GM21737 (cell line): Measurements from ENCODE around the gene MPEG1.
A peak's percentile ranks its signal among the peaks of the same experiment; 100 is the strongest.

Experiments
- ATAC-seq: cut with Tn5 transposase; IDR thresholded peaks from one replicate; pipeline ENCODE4 v1.9.1; 2021; ENCODE audit warnings: mild to moderate bottlenecking, moderate library complexity; ENCODE audit not compliant: unreplicated experiment

The MPEG1 gene

GRCh38 chr11:59173080-59173963, 39.4 kb downstream of the MPEG1 start:
- no peak for ATAC-seq

- ATAC-seq = peak; percentile 24
Measured at GRCh38 chr11:59172345-59173079, 40.2 kb downstream of the MPEG1 start.

GRCh38 chr11:59171508-59172322, 41.0 kb downstream of the MPEG1 start, which contains the start of gene DTX4:
DTX4 (plus strand) TSS chr11:59172132; CDS start chr11:59172596, 464 bp downstream.
- ATAC-seq = peak; percentile 76

GRCh38 chr11:59164028-59164427, 48.7 kb downstream of the MPEG1 start:
- ATAC-seq = no peak
